Measurements from ENCODE around the gene ZBTB32. TPM values are rescaled to one million over a fixed set of nuclear protein-coding genes. Genes with fewer than 3 reads are reported as not detected.

The ZBTB32 gene
- total RNA-seq, 1 experiment from 2014 or later, result not detected

Other genes starting within 250 kb of the ZBTB32 start
- not detected in 2 replicates for gene KRTDAP, start 214.1 kb upstream of the ZBTB32 start, total RNA-seq (2014; rRNA removed; shearing (Covaris generic))
- 34.4 and 53.0 TPM in 2 replicates for gene DMKN, start 190.9 kb upstream of the ZBTB32 start, total RNA-seq (2014; rRNA removed; shearing (Covaris generic))
- gene SBSN, start 176.2 kb upstream of the ZBTB32 start, total RNA-seq (2014; rRNA removed; shearing (Covaris generic)), result 3.0 and 14.9 TPM in 2 replicates
- not detected in 2 replicates for gene GAPDHS, start 171.1 kb upstream of the ZBTB32 start, total RNA-seq (2014; rRNA removed; shearing (Covaris generic))
- gene TMEM147, start 158.9 kb upstream of the ZBTB32 start, total RNA-seq (2014; rRNA removed; shearing (Covaris generic)), result 162 and 178 TPM in 2 replicates
- gene ATP4A, start 140.9 kb upstream of the ZBTB32 start, total RNA-seq (2014; rRNA removed; shearing (Covaris generic)), result not detected in 2 replicates
- gene PMIS2, start 118.4 kb upstream of the ZBTB32 start, total RNA-seq (2014; rRNA removed; shearing (Covaris generic)), result not detected in 2 replicates
- gene HAUS5, start 91.8 kb upstream of the ZBTB32 start, total RNA-seq (2014; rRNA removed; shearing (Covaris generic)), result 19.7 and 21.1 TPM in 2 replicates
- gene RBM42, start 75.5 kb upstream of the ZBTB32 start, total RNA-seq (2014; rRNA removed; shearing (Covaris generic)), result 71.9 and 93.9 TPM in 2 replicates
- gene ETV2, start 62.8 kb upstream of the ZBTB32 start, total RNA-seq (2014; rRNA removed; shearing (Covaris generic)), result 0.50 and 2.5 TPM in 2 replicates
- gene COX6B1, start 56.2 kb upstream of the ZBTB32 start, total RNA-seq (2014; rRNA removed; shearing (Covaris generic)), result 551 and 688 TPM in 2 replicates
- gene UPK1A, start 38.0 kb upstream of the ZBTB32 start, total RNA-seq (2014; rRNA removed; shearing (Covaris generic)), result not detected in 2 replicates
- gene KMT2B, start 13.4 kb downstream of the ZBTB32 start, total RNA-seq (2014; rRNA removed; shearing (Covaris generic)), result 7.7 and 10.9 TPM in 2 replicates
- gene IGFLR1, start 37.9 kb downstream of the ZBTB32 start, total RNA-seq (2014; rRNA removed; shearing (Covaris generic)), result 2.9 and 11.1 TPM in 2 replicates
- gene U2AF1L4, start 40.9 kb downstream of the ZBTB32 start, total RNA-seq (2014; rRNA removed; shearing (Covaris generic)), result 8.4 and 13.3 TPM in 2 replicates
- gene PSENEN, start 41.1 kb downstream of the ZBTB32 start, total RNA-seq (2014; rRNA removed; shearing (Covaris generic)), result 48.5 and 50.6 TPM in 2 replicates
- 4.5 and 5.4 TPM in 2 replicates for gene LIN37, start 44.0 kb downstream of the ZBTB32 start, total RNA-seq (2014; rRNA removed; shearing (Covaris generic))
- 0.17 TPM in 1 of 2 replicates, not detected in the other for gene HSPB6, start 52.5 kb downstream of the ZBTB32 start, total RNA-seq (2014; rRNA removed; shearing (Covaris generic))
- 8.6 and 10.8 TPM in 2 replicates for gene PROSER3, start 53.6 kb downstream of the ZBTB32 start, total RNA-seq (2014; rRNA removed; shearing (Covaris generic))
- gene ARHGAP33, start 71.0 kb downstream of the ZBTB32 start, total RNA-seq (2014; rRNA removed; shearing (Covaris generic)), result 1.3 and 1.8 TPM in 2 replicates
- gene PRODH2, start 108.3 kb downstream of the ZBTB32 start, total RNA-seq (2014; rRNA removed; shearing (Covaris generic)), result not detected in 2 replicates
- gene NPHS1, start 147.9 kb downstream of the ZBTB32 start, total RNA-seq (2014; rRNA removed; shearing (Covaris generic)), result not detected in 2 replicates
- gene KIRREL2, start 152.4 kb downstream of the ZBTB32 start, total RNA-seq (2014; rRNA removed; shearing (Covaris generic)), result not detected in 2 replicates
- gene APLP1, start 164.0 kb downstream of the ZBTB32 start, total RNA-seq (2014; rRNA removed; shearing (Covaris generic)), result 1.6 and 6.6 TPM in 2 replicates
- gene NFKBID, start 196.0 kb downstream of the ZBTB32 start, total RNA-seq (2014; rRNA removed; shearing (Covaris generic)), result 5.8 and 5.9 TPM in 2 replicates
- not detected in 2 replicates for gene HCST, start 198.0 kb downstream of the ZBTB32 start, total RNA-seq (2014; rRNA removed; shearing (Covaris generic))
- gene TYROBP, start 203.7 kb downstream of the ZBTB32 start, total RNA-seq (2014; rRNA removed; shearing (Covaris generic)), result not detected in 2 replicates
- gene LRFN3, start 231.8 kb downstream of the ZBTB32 start, total RNA-seq (2014; rRNA removed; shearing (Covaris generic)), result 1.9 and 3.4 TPM in 2 replicates